GM23248 (cell line): ENCODE results near the gene SHROOM3.

Experiments used
- EZH2 ChIP-seq: fragments of 200-600 bp; sonication (generic); IDR thresholded peaks from 2 replicates; pipeline ENCODE4 v1.6.1; 2018; ENCODE audit warnings: antibody characterized with exemption, mild to moderate bottlenecking; ENCODE audit not compliant: insufficient read depth, poor library complexity, severe bottlenecking
- EZH2phosphoT487 ChIP-seq: fragments of 200-600 bp; sonication (generic); IDR thresholded peaks from 2 replicates; pipeline ENCODE4 v1.6.1; 2018; ENCODE audit warnings: antibody characterized with exemption, moderate library complexity, mild to moderate bottlenecking, low read depth; ENCODE audit not compliant: insufficient read depth

DNA sequence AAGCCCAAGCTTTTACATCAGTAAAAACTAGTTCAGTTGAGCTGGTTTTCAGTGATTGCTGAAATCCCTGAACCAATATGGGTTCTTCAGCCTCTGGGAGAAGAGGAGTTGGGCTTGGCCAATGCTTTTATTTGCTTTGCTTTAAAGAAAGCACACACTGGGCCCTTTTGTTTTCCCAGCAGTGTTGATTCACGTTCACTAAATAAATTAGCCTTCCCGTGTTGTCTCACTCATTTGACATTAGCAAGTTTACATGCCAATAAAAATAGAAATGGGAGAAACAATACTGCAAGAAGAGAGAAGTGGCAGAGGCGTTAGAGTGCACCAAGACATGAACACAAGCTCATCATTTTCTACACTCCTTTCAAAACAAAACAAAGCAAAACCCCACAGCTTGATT lies 136.2 kb downstream of the SHROOM3 start:
- TF ChIP-seq EZH2, result no peak
- TF ChIP-seq EZH2phosphoT487, result no peak
